GM23248 (cell line): ENCODE results near the gene RPP25.

Experiments used
- EZH2 ChIP-seq: fragments of 200-600 bp; sonication (generic); IDR thresholded peaks from 2 replicates; pipeline ENCODE4 v1.6.1; 2018; ENCODE audit warnings: antibody characterized with exemption, mild to moderate bottlenecking; ENCODE audit not compliant: insufficient read depth, poor library complexity, severe bottlenecking
- EZH2phosphoT487 ChIP-seq: fragments of 200-600 bp; sonication (generic); IDR thresholded peaks from 2 replicates; pipeline ENCODE4 v1.6.1; 2018; ENCODE audit warnings: antibody characterized with exemption, moderate library complexity, mild to moderate bottlenecking, low read depth; ENCODE audit not compliant: insufficient read depth

DNA sequence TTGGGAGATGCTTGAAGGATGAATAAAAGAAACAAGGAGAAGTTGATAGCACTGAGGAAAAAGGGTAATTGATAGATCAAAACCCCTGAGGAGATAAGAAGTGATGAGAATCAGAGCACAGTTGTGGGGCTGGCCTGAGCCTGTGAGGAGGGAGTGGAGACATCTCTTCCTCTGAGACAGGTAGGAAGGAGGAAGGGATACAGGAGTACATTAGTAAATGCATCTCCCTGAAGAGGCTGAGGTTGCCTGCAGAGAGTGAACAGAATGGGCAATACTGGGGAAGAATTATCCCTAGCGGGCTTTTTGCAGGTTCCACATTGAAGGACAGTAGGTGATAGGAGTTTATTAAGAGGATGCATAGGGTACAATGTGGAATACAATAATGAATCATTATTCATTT is 21.5 kb upstream of the RPP25 start:
- TF ChIP-seq EZH2 (no peak), EZH2phosphoT487 (no peak)
